Tongue (tissue), 2 donors: ENCODE measurements around the gene ARHGAP9. TPM values are rescaled to one million over a fixed set of nuclear protein-coding genes. Genes with fewer than 3 reads are reported as not detected.
A peak's percentile ranks its signal among the peaks of the same experiment; 100 is the strongest.
"Not testable (repeated sequence)": the region's sequence is repeated elsewhere in the genome, so short reads cannot be mapped to it uniquely, and the experiment has no call there.

Experiments used
- DNase-seq: peaks from one replicate; pipeline ENCODE4 v3.0.0-alpha.2; 2015
- total RNA-seq: library from RNA; depleted of rRNA; stranded (reverse); fragments of >200 nt; gene quantifications from one replicate; pipeline ENCODE4 v1.2.3, GENCODE V29; 2014

Gene ARHGAP9
- 2.5 TPM for total RNA-seq

DNA sequence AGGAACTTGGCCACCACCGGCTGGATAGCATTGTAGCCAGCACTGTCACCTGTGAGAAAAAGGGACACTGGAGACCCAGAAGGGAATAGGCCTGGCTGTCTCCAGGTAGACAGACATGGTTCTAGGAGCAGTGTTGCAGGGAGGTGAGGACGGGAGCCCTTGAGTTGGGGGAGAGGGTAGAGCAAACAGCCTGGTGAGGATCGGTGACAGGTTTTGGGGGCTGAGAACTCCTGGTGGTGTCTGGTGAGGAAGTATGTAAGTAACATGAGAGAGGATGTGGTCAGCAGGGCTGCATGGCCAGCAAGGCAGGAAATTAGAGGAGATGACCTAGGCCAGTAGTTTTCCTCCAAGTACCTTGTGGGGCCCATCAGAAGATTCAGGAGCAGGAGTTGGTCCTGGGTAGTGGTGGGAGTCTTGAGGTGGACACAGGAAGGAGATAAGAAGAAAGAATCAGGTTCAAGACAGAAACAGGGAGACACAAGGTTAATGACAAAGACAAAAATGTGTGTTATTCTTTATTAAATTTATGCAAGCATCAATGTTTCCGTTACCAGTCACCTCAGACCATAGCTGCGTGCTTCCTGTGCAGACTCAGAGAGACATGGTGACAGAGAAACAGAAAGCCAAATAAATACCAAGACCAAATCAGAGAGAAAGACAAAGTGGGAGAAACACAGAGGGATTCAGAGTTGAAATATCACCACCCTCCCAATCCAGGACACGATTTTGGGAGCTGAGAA, at the start of gene ARHGAP9:
TSS of gene ARHGAP9 (minus strand) at position 491 of the 740 bp plus-strand sequence. CDS start at position 31, 460 bp downstream.
- DNase-seq = no peak

GRCh38 chr12:57528831-57529555, 49.3 kb upstream of the ARHGAP9 start:
- no peak for DNase-seq

GRCh38 chr12:57528176-57528575, 48.5 kb upstream of the ARHGAP9 start:
- DNase-seq = no peak

- no peak for DNase-seq
Measured at GRCh38 chr12:57527184-57527583, 47.5 kb upstream of the ARHGAP9 start.

- no peak for DNase-seq
Measured at GRCh38 chr12:57526477-57527126, 46.9 kb upstream of the ARHGAP9 start.

- no peak for DNase-seq
Measured at GRCh38 chr12:57525615-57526383, 46.1 kb upstream of the ARHGAP9 start.

- DNase-seq = no peak
Measured at GRCh38 chr12:57524814-57525614, 45.3 kb upstream of the ARHGAP9 start.

- DNase-seq = no peak
Measured at GRCh38 chr12:57523706-57524614, 44.3 kb upstream of the ARHGAP9 start.

DNA sequence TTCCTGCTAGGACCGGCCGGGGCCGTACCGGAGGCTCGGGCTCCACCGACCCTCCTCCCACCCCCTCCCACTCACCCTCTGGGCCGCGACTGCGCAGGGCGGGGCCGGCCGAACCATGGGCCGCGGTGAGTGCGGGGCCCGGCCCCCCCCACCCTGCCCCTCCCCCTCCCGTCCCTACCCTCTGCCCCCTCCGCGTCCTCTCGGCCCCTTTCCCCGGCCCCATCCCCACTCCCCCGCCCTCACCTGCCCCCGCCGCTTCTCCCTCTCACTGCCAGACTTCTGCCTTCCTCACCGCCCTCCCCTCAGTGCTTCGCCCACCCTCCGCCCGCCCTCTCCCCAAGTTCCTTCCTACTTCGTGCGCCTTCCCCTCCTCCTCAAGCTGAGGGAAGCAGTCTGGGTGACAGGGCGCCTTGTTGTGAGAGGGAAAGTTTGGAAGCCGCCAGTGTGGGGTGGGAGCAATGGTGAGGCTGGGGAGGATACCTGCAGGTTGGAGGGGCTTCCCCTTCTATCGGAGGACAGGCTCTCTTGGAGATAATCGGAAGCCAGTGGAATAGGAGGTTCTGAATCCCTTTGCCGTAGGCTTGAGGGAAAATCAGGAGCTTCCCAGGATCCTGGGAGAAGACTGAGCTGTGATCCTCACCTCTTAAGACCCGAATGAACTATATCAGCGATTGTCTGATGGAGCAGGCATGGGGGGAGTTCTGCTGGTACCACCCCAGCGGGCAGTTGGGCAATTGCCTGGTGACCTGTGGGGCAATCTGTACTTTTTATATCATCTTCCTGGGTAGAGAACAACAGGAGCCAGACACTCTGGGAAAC, 43.4 kb upstream of the ARHGAP9 start:
- DNase-seq = peak; percentile 83

DNA sequence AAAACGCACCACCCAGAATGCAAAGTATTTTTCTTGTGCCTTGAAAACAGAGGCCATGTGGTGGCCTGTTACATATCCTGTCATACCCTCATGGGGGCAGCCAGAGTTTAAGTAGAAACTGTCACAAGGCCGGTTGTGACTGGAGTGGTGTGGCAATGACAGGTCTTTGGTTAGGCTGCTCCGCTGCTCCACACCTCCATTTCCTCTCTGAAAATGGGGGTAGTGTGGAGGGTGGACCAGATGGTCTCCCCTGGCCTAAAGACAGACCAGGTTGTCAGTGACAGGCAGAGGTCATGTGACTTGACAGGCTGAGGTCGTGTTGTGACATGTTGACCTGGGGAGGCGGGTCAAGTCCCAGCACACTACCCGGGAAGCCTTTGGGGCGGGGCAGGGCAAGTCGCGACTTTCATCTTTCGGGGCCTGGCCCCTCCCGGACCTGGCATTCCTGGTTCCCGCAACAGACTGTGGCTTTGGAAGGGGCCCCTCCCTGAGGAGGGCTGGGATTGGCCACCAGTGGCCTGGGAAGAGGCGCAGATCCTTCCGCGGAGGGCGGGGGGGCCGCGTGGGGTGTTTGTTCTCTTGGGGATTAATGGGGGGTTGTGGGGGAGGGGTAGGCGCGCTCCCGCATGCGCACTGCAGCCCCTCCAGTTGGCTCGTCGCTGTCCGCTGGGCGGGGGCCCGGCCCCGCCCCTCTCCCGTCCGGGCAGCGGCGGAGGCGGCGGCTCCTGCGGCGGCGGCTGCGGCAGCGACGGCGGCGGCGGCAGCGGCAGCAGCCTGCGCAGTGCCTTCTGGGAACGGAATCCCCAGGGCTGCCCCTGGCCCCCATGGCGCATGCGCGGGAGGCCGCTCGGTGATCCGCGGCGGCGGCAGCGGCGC, 42.6 kb upstream of the ARHGAP9 start, which contains the start of gene MBD6:
TSS of gene MBD6 (plus strand) at position 814 of the 876 bp plus-strand sequence. CDS start 1,480 bp downstream, outside the sequence.
- peak; percentile 93 for DNase-seq

DNA sequence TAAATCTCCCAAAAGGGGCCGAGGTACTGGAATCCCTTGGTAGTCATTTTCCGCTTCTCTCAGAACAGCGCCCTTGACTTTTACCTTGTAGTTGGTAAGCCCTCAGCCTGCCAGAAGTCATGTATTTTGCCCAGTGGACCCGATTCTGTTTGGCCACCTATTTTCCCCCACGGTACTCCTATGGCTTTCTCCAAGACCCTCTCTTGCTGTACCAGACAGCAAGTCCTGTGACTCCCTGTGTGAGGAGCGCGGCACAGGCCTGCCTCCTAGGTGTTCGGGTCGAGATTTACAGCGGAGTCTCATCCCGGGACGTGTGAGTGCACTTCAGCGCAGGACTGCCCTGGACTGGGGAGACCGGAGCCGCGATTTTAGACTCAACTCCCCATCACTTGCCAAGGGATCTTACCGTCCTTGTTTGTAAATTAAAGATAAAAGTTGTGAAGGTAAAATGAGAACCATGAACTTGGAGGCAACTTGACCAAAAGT, 41.9 kb upstream of the ARHGAP9 start:
- peak; percentile 66 for DNase-seq

- peak; percentile 100 for DNase-seq
Measured at GRCh38 chr12:57520053-57520818, 40.6 kb upstream of the ARHGAP9 start, which contains the start of gene DDIT3. TSS of gene DDIT3 (minus strand) at chr12:57520514. CDS start at chr12:57517406, 3,108 bp downstream.

DNA sequence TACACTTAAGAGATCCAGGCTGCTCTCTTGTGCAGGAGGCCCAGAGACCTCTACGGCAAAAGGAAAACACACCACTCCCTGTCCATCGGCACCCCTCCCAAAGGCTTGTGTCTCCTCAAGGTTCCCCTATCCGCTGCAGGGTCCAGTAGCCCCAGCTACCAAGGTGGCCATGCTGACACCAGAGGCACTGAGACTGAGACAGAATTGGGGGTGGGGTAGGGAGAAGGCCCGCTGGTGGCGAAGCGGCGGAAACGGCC, 40.1 kb upstream of the ARHGAP9 start:
- no peak for DNase-seq

GRCh38 chr12:57518920-57519795, 39.5 kb upstream of the ARHGAP9 start:
- DNase-seq = no peak

DNA sequence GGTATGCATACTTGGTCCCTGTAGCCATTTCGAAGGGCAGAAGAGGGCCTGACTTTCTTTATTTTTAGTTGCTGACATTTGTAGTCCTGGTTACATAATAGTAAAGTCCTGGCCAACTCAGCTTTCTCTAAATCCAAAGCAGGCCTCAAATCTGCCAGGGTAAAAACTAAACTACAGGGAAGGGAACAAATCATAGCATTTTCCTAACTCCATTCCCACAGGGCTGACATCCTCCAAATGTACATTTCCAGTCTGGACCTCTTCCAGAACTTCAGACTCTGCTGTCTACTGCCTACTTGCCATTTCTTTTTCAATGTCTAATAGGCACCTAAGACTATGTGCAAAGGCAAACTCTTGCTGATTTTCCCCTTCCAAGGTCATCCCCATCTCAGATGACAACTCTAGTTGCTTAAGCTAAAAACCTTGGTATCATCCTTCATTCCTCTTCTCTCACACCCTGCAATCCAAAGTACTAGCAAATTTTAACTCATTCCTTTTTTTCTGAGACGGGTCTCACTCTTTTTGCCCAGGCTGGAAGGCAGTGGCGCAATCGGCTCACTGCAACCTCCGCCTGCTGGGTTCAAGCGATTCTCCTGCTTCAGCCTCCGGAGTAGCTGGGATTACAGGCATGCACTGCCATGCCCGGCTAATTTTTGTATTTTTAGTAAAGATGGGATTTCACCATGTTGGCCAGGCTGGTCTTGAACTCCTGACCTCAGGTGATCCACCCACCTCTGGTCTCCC, 38.7 kb upstream of the ARHGAP9 start:
- DNase-seq = peak; percentile 26

DNA sequence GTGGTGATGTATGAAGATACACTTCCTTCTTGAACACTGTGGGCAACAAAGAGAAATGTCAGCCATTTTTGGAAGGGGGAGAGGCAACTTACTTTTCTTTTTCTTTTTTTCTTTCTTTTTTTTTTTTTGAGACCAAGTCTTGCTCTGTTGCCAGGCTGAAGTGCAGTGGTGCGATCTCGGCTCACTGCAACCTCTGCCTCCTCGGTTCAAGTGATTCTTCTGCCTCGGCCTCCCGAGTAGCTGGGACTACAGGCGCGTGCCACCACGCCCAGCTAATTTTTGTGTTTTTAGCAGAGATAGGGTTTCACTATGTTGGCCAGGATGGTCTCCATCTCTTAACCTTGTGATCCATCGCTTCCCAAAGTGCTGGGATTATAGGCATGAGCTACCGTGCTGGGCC, 38.1 kb upstream of the ARHGAP9 start:
- DNase-seq = not testable (repeated sequence)
